H9 (cell line): ENCODE data around the gene DEPDC1B. TPM values are rescaled to one million over a fixed set of nuclear protein-coding genes. Genes with fewer than 3 reads are reported as not detected.

Source experiments
- DNase-seq: peaks from one replicate; pipeline ENCODE4 v3.0.0-alpha.2; 2017
- H2AFZ ChIP-seq: one replicate; pipeline ENCODE4 v1.6.1; 2013; ENCODE audit warnings: mild to moderate bottlenecking, low read length, control low read depth, moderate library complexity
- H2AK5ac ChIP-seq: 2 replicates; pipeline ENCODE4 v1.6.1; 2013; ENCODE audit warnings: low read length, control low read depth, mixed read lengths; ENCODE audit not compliant: insufficient read length
- H2BK120ac ChIP-seq: one replicate; pipeline ENCODE4 v1.6.1; 2013; ENCODE audit warnings: low read depth, mild to moderate bottlenecking, low read length, control low read depth, inconsistent platforms; ENCODE audit not compliant: poor library complexity, severe bottlenecking
- H2BK12ac ChIP-seq: 2 replicates; pipeline ENCODE4 v1.6.1; 2013; ENCODE audit warnings: low read length, control low read depth, mixed read lengths, low read depth; ENCODE audit not compliant: insufficient read length
- H2BK15ac ChIP-seq: 2 replicates; pipeline ENCODE4 v1.6.1; 2013; ENCODE audit warnings: low read depth, low read length, control low read depth
- H2BK20ac ChIP-seq: one replicate; pipeline ENCODE4 v1.6.1; 2013; ENCODE audit warnings: low read depth, mild to moderate bottlenecking, low read length, control low read depth, inconsistent platforms; ENCODE audit not compliant: poor library complexity, severe bottlenecking
- H2BK5ac ChIP-seq: 2 replicates; pipeline ENCODE4 v1.6.1; 2013; ENCODE audit warnings: low read length, control low read depth, mixed read lengths; ENCODE audit not compliant: insufficient read length
- H3K14ac ChIP-seq: 2 replicates; pipeline ENCODE4 v1.6.1; 2013; ENCODE audit warnings: low read length, control low read depth; ENCODE audit not compliant: insufficient read depth
- H3K18ac ChIP-seq: 2 replicates; pipeline ENCODE4 v1.6.1; 2013; ENCODE audit warnings: low read depth, mild to moderate bottlenecking, mixed read lengths, low read length, control low read depth; ENCODE audit not compliant: insufficient read length
- H3K23ac ChIP-seq: 2 replicates; pipeline ENCODE4 v1.6.1; 2013; ENCODE audit warnings: low read length, control low read depth, mixed read lengths, low read depth; ENCODE audit not compliant: insufficient read length
- H3K23me2 ChIP-seq: 2 replicates; pipeline ENCODE4 v1.6.1; 2013; ENCODE audit warnings: low read depth, mild to moderate bottlenecking, mixed read lengths, low read length, control low read depth; ENCODE audit not compliant: insufficient read length, poor library complexity, severe bottlenecking
- H3K27ac ChIP-seq: 2 replicates; pipeline ENCODE4 v1.5.1; 2013; ENCODE audit warnings: low read length, control low read depth, mixed read lengths, low read depth; ENCODE audit not compliant: insufficient read length
- H3K27me3 ChIP-seq: 2 replicates; pipeline ENCODE4 v1.6.1; 2013; ENCODE audit warnings: low read length, control low read depth, inconsistent platforms; ENCODE audit not compliant: insufficient read depth
- H3K4ac ChIP-seq: 2 replicates; pipeline ENCODE4 v1.6.1; 2013; ENCODE audit warnings: low read depth, mild to moderate bottlenecking, control low read depth, inconsistent platforms, low read length, moderate library complexity
- H3K4me1 ChIP-seq: 2 replicates; pipeline ENCODE4 v1.6.1; 2013; ENCODE audit warnings: low read length, control low read depth, inconsistent platforms; ENCODE audit not compliant: insufficient read depth
- H3K4me2 ChIP-seq: 2 replicates; pipeline ENCODE4 v1.6.1; 2013; ENCODE audit warnings: low read length, control low read depth, mixed read lengths; ENCODE audit not compliant: insufficient read length, insufficient read depth
- H3K56ac ChIP-seq: 2 replicates; pipeline ENCODE4 v1.6.1; 2013; ENCODE audit warnings: low read depth, mild to moderate bottlenecking, mixed read lengths, low read length, control low read depth; ENCODE audit not compliant: insufficient read length
- H3K79me1 ChIP-seq: 2 replicates; pipeline ENCODE4 v1.6.1; 2013; ENCODE audit warnings: low read depth, mild to moderate bottlenecking, moderate library complexity, low read length, control low read depth, inconsistent platforms; ENCODE audit not compliant: insufficient read depth, poor library complexity, severe bottlenecking
- H3K79me2 ChIP-seq: 2 replicates; pipeline ENCODE4 v1.6.1; 2013; ENCODE audit warnings: low read length, control low read depth, inconsistent platforms; ENCODE audit not compliant: insufficient read depth
- H3K9ac ChIP-seq: 2 replicates; pipeline ENCODE4 v1.6.1; 2013; ENCODE audit warnings: low read length, control low read depth, mixed read lengths; ENCODE audit not compliant: insufficient read length; ENCODE audit errors: extremely low read depth
- H3K9me3 ChIP-seq: one replicate; pipeline ENCODE4 v1.6.1; 2013; ENCODE audit warnings: low read depth, low read length, inconsistent platforms; ENCODE audit not compliant: control insufficient read depth
- H3T11ph ChIP-seq: one replicate; pipeline ENCODE4 v1.6.1; 2013; ENCODE audit warnings: mild to moderate bottlenecking, low read length, control low read depth, inconsistent platforms
- H4K20me1 ChIP-seq: one replicate; pipeline ENCODE4 v1.6.1; 2013; ENCODE audit not compliant: control insufficient read depth, insufficient read length, insufficient read depth
- H4K5ac ChIP-seq: 2 replicates; pipeline ENCODE4 v1.6.1; 2013; ENCODE audit warnings: low read depth, mild to moderate bottlenecking, mixed read lengths, low read length, control low read depth; ENCODE audit not compliant: insufficient read length
- H4K8ac ChIP-seq: replicated peaks from 2 replicates; pipeline ENCODE4 v1.6.1; 2013; ENCODE audit warnings: low read length, control low read depth, mixed read lengths, low read depth; ENCODE audit not compliant: insufficient read length
- H4K91ac ChIP-seq: 2 replicates; pipeline ENCODE4 v1.6.1; 2013; ENCODE audit warnings: low read depth, mild to moderate bottlenecking, moderate library complexity, mixed read lengths, low read length, control low read depth; ENCODE audit not compliant: insufficient read length
- H3K27ac Mint-ChIP-seq, 3 experiments: 2 replicates in 2 of 3; 3 replicates in 1 of 3; pipeline ENCODE4 v1.8.0; 2020 to 2021; ENCODE audit warnings: mixed read lengths in 3 of 3, mild to moderate bottlenecking in 1 of 3, moderate library complexity in 1 of 3
- H3K27me3 Mint-ChIP-seq: 2 replicates; pipeline ENCODE4 v1.8.0; 2021; ENCODE audit warnings: low read depth, mild to moderate bottlenecking, moderate library complexity, mixed read lengths
- H3K36me3 Mint-ChIP-seq, 3 experiments: 2 replicates in 2 of 3; 3 replicates in 1 of 3; pipeline ENCODE4 v1.8.0; 2020 to 2021; ENCODE audit warnings: low read depth in 3 of 3, mixed read lengths in 3 of 3; ENCODE audit not compliant: insufficient read depth in 1 of 3
- H3K4me1 Mint-ChIP-seq, 2 experiments: 2 replicates each; pipeline ENCODE4 v1.8.0; 2020; ENCODE audit warnings: mixed read lengths in 2 of 2
- H3K4me3 Mint-ChIP-seq, 2 experiments: 2 replicates in 1 of 2; 3 replicates in 1 of 2; pipeline ENCODE4 v1.8.0; 2020 to 2021; ENCODE audit warnings: mild to moderate bottlenecking in 2 of 2, mixed read lengths in 2 of 2, moderate library complexity in 1 of 2
- H3K9me3 Mint-ChIP-seq, 2 experiments: 2 replicates in 1 of 2; 3 replicates in 1 of 2; pipeline ENCODE4 v1.8.0; 2020; ENCODE audit warnings: mild to moderate bottlenecking in 2 of 2, mixed read lengths in 2 of 2, moderate library complexity in 1 of 2
- WGBS: extraction: QIAGEN DNeasy Blood & Tissue Kit; methylation state at CpG from one replicate; pipeline ENCODE4 v1.1.7; 2013; ENCODE audit warnings: missing lambda C conversion rate, low lambda C conversion rate, mixed read lengths; ENCODE audit not compliant: insufficient read length; ENCODE audit errors: extremely low coverage; 5-methylcytosine and 5-hydroxymethylcytosine counted together
- total RNA-seq: library from RNA; stranded (reverse); gene quantifications from 2 replicates; pipeline ENCODE4 v1.2.1, GENCODE V29; 2021
- TF ChIP-seq, protein P1 (sequence below): fragments of 200-600 bp; sonication (generic); conservative IDR thresholded peaks from 3 replicates; pipeline ENCODE4 v1.8.0; 2021; ENCODE audit warnings: antibody characterized with exemption, mild to moderate bottlenecking

The DEPDC1B gene
- total RNA-seq, 1 experiment from 2014 or later: 49.0 TPM

DNA sequence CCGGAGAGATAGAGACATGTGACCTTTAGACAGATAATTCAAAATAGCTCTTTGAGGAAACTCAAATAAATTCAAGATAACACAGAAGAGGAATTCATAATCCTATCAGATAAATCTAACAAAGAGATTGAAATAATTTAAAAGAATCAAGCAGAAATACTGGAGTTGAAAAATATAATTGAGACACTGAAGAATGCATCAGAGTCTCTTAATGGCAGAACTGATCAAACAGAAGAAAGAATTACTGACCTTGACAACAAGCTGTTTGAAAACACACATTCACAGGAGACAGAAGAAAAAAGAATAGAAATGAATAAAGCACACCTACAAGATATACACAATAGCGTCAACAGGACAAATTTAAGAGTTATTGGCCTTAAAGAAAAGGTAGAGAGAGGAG, 40.4 kb upstream of the DEPDC1B start:
- WGBS: no CpG with 5 or more reads among the region's 2 CpGs
- Histone ChIP-seq H4K91ac (no peak overlapping the region), H3T11ph (no peak overlapping the region), H3K4ac (no peak overlapping the region), H3K79me2 (no peaks in the 10 kb centered on the region), H3K23me2 (no peaks in the 10 kb centered on the region), H2BK120ac (no peak overlapping the region), H3K9me3 (no peaks in the 10 kb centered on the region), H3K56ac (no peak overlapping the region), H2BK15ac (no peak overlapping the region), H4K5ac (no peak overlapping the region), H4K8ac (no peak overlapping the region), H2BK5ac (no peak overlapping the region), H3K27ac (no peak overlapping the region), H3K14ac (no peak overlapping the region), H3K18ac (no peak overlapping the region), H2BK12ac (no peak overlapping the region), H3K27me3 (no peaks in the 10 kb centered on the region), H2AFZ (no peak overlapping the region), H3K23ac (no peak overlapping the region), H4K20me1 (no peaks in the 10 kb centered on the region), H2BK20ac (no peak overlapping the region), H3K9ac (no peak overlapping the region), H2AK5ac (no peak overlapping the region), H3K4me1 (no peaks in the 10 kb centered on the region), H3K4me2 (no peak overlapping the region), H3K79me1 (no peaks in the 10 kb centered on the region)
- TF ChIP-seq, protein P1, sequence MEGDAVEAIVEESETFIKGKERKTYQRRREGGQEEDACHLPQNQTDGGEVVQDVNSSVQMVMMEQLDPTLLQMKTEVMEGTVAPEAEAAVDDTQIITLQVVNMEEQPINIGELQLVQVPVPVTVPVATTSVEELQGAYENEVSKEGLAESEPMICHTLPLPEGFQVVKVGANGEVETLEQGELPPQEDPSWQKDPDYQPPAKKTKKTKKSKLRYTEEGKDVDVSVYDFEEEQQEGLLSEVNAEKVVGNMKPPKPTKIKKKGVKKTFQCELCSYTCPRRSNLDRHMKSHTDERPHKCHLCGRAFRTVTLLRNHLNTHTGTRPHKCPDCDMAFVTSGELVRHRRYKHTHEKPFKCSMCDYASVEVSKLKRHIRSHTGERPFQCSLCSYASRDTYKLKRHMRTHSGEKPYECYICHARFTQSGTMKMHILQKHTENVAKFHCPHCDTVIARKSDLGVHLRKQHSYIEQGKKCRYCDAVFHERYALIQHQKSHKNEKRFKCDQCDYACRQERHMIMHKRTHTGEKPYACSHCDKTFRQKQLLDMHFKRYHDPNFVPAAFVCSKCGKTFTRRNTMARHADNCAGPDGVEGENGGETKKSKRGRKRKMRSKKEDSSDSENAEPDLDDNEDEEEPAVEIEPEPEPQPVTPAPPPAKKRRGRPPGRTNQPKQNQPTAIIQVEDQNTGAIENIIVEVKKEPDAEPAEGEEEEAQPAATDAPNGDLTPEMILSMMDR: no peak
- H3K36me3 Mint-ChIP-seq: peaks cover 0 to 7% (median 0%) of the 10 kb centered on the region in 3 experiments; a peak in 3 of 7 replicates
- no peak overlapping the region for H3K4me3 Mint-ChIP-seq
- H3K9me3 Mint-ChIP-seq: peaks cover 2 to 6% of the 10 kb centered on the region in 2 experiments; a peak in 1 of 5 replicates
- DNase-seq: no peak
- peaks cover 14% of the 10 kb centered on the region for H3K27me3 Mint-ChIP-seq
- no peak overlapping the region for H3K27ac Mint-ChIP-seq
- peaks cover 19 to 20% of the 10 kb centered on the region in 2 experiments for H3K4me1 Mint-ChIP-seq
